CD4-positive, alpha-beta T cell (primary cell): Measurements from ENCODE around the gene ASXL1. TPM values are rescaled to one million over a fixed set of nuclear protein-coding genes. Genes with fewer than 3 reads are reported as not detected.

Experiments
- ATAC-seq: fragments of 200-7000 bp; cut with Tn5 transposase; one replicate; pipeline ENCODE4 v1.10.0; 2022; ENCODE audit warnings: mild to moderate bottlenecking; ENCODE audit not compliant: poor library complexity
- CTCF ChIA-PET: fragments of 350-600 bp; sonication (Branson Sonifier 250); formaldehyde crosslinking; loops from one replicate; lab custom pipeline; 2021; ENCODE audit warnings: antibody characterized with exemption, inconsistent platforms; lab: Charles Lee
- POLR2A ChIA-PET: fragments of 350-600 bp; sonication (Branson Sonifier 250); formaldehyde crosslinking; loops from one replicate; lab custom pipeline; 2021; ENCODE audit warnings: antibody characterized with exemption, inconsistent platforms; lab: Charles Lee
- DNase-seq, 14 experiments: peaks; one replicate each; pipeline ENCODE4 v3.0.0-alpha.2; 2013 to 2020; ENCODE audit warnings: mixed read lengths in 2 of 14
- H3K27ac ChIP-seq, 2 donors: one replicate each; pipeline versions ENCODE4 v1.5.1 to v1.7.0; 2013; ENCODE audit warnings: low read length in 2 of 2, low read depth in 1 of 2, mild to moderate bottlenecking in 1 of 2
- H3K27me3 ChIP-seq, 2 experiments: 1 replicate in 1 of 2; 2 replicates in 1 of 2; pipeline versions ENCODE4 v1.6.1 to v1.7.0; 2013; ENCODE audit warnings: low read length in 2 of 2, control low read depth in 1 of 2, mild to moderate bottlenecking in 1 of 2, moderate library complexity in 1 of 2; ENCODE audit not compliant: insufficient read depth in 2 of 2, control insufficient read depth in 1 of 2
- H3K36me3 ChIP-seq: one replicate; pipeline ENCODE4 v1.6.1; 2013; ENCODE audit warnings: low read length, control low read depth; ENCODE audit not compliant: insufficient read depth
- H3K4me1 ChIP-seq: one replicate; pipeline ENCODE4 v1.6.1; 2013; ENCODE audit warnings: low read length, control low read depth; ENCODE audit not compliant: insufficient read depth
- H3K4me3 ChIP-seq: one replicate; pipeline ENCODE4 v1.5.1; 2013; ENCODE audit warnings: mild to moderate bottlenecking, low read length, moderate library complexity
- H3K9me3 ChIP-seq, 2 experiments: 1 replicate in 1 of 2; 2 replicates in 1 of 2; pipeline versions ENCODE4 v1.6.1 to v1.7.0; 2013; ENCODE audit warnings: low read length in 2 of 2, mild to moderate bottlenecking in 2 of 2, control low read depth in 1 of 2, moderate library complexity in 1 of 2; ENCODE audit not compliant: control insufficient read depth in 1 of 2, insufficient read depth in 1 of 2
- H3K27ac Mint-ChIP-seq: one replicate; pipeline ENCODE4 v1.8.0; 2020; ENCODE audit warnings: mixed read lengths
- H3K27me3 Mint-ChIP-seq: one replicate; pipeline ENCODE4 v1.8.0; 2021; ENCODE audit warnings: mixed read lengths
- H3K36me3 Mint-ChIP-seq: one replicate; pipeline ENCODE4 v1.8.0; 2021; ENCODE audit warnings: low read depth, mixed read lengths
- H3K4me1 Mint-ChIP-seq: one replicate; pipeline ENCODE4 v1.8.0; 2021; ENCODE audit warnings: low read depth, mixed read lengths
- H3K4me3 Mint-ChIP-seq: one replicate; pipeline ENCODE4 v1.8.0; 2020; ENCODE audit warnings: mild to moderate bottlenecking, mixed read lengths
- H3K9me3 Mint-ChIP-seq: one replicate; pipeline ENCODE4 v1.8.0; 2020; ENCODE audit warnings: mixed read lengths
- intact Hi-C, 2 experiments: fragments of 100-400 bp; cut with DNase I in 1 of 2; cut with micrococcal nuclease in 1 of 2; formaldehyde crosslinking; loops; one replicate each; pipeline versions ENCODE4 v1.15.1 to v1.9.0; 2023 to 2025; cut with DNase I, micrococcal nuclease
- total RNA-seq, 174 experiments: library from RNA in 2 of 174; stranded (reverse) in 2 of 174; gene quantifications; one replicate each; pipeline ENCODE4 v1.2.3 and lab custom pipeline; 2021 to 2026
- TF ChIP-seq, protein P1 (sequence below): fragments of 200-600 bp; IDR thresholded peaks from one replicate; pipeline ENCODE4 v1.8.0; 2022; ENCODE audit warnings: antibody characterized with exemption, mild to moderate bottlenecking

The ASXL1 gene
- total RNA-seq, 2 experiments from 2014 or later = 213 to 222 TPM

DNA sequence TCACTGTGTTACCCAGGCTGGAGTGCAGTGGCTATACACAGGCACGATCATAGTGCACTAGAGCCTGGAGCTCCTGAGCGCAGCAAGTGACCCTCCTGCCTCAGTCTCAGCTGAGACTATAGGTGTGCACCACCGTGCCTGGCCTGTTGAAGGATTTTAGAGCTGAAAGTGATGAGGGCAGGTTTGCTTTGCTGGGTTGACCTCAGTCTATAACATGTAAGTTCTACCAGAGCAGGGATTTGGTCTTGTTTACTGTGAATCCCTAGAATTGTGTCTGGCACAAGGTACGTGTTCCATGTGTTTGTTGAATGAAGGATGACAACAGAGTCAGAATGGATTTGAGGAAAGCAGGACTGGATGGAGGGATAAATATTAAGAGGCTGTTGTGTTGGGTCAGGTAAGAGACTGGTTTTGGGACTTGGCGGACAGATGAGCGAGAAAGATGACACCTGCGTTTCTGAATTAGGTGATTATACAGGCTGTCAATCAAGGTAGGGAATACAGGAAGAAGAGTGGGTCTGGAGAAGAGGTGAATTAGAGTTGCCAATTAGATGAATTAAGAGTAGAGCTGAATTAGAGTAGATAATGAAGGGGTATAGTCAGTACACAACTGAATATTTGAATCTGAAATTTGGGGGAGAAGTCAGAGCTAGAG is 6.5 kb downstream of the ASXL1 start:
- DNase-seq (no peak), ATAC-seq (no peak)
- ChIA-PET POLR2A (interaction anchor here (1.1 to 1.5 kb wide), 2 partner anchors 10 to 120 kb away, joined by 3 to 4 read pairs; no protein-coding TSS in a partner anchor), CTCF (interaction anchor here (1.0 kb wide), 1 partner anchor 66 kb away, joined by 3 read pairs; no protein-coding TSS in a partner anchor)
- peaks cover 51% of the 10 kb centered on the region for H3K4me1 ChIP-seq
- TF ChIP-seq, protein P1, sequence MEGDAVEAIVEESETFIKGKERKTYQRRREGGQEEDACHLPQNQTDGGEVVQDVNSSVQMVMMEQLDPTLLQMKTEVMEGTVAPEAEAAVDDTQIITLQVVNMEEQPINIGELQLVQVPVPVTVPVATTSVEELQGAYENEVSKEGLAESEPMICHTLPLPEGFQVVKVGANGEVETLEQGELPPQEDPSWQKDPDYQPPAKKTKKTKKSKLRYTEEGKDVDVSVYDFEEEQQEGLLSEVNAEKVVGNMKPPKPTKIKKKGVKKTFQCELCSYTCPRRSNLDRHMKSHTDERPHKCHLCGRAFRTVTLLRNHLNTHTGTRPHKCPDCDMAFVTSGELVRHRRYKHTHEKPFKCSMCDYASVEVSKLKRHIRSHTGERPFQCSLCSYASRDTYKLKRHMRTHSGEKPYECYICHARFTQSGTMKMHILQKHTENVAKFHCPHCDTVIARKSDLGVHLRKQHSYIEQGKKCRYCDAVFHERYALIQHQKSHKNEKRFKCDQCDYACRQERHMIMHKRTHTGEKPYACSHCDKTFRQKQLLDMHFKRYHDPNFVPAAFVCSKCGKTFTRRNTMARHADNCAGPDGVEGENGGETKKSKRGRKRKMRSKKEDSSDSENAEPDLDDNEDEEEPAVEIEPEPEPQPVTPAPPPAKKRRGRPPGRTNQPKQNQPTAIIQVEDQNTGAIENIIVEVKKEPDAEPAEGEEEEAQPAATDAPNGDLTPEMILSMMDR = no peak
- Mint-ChIP-seq H3K9me3 (no peaks in the 10 kb centered on the region), H3K4me1 (peaks cover 90% of the 10 kb centered on the region), H3K27me3 (no peaks in the 10 kb centered on the region), H3K36me3 (peaks cover 37% of the 10 kb centered on the region), H3K4me3 (peak overlapping the region; percentile 6), H3K27ac (peak overlapping the region; percentile 55)
- no peaks in the 10 kb centered on the region for H3K27me3 ChIP-seq
- no peak overlapping the region for H3K4me3 ChIP-seq
- no peak overlapping the region for H3K27ac ChIP-seq
- no peaks in the 10 kb centered on the region for H3K9me3 ChIP-seq
- intact Hi-C loops = loop anchor here in 1 of 2 experiments (5.0 kb wide), 1 partner anchor 43 kb away; no protein-coding TSS in a partner anchor
- H3K36me3 ChIP-seq = peaks cover 23% of the 10 kb centered on the region

- H3K9me3 Mint-ChIP-seq = no peaks in the 10 kb centered on the region
- intact Hi-C loops = no loop called here
- Histone ChIP-seq H3K27me3 (no peaks in the 10 kb centered on the region), H3K27ac (no peak overlapping the region), H3K4me1 (peaks cover 48% of the 10 kb centered on the region), H3K4me3 (no peak overlapping the region), H3K9me3 (no peaks in the 10 kb centered on the region), H3K36me3 (peaks cover 31% of the 10 kb centered on the region)
- TF ChIP-seq, protein P1 = no peak
- POLR2A ChIA-PET = interaction anchor here (1.5 kb wide), 1 partner anchor 120 kb away, joined by 3 read pairs; no protein-coding TSS in a partner anchor
- H3K27me3 Mint-ChIP-seq = no peaks in the 10 kb centered on the region
- peaks cover 43% of the 10 kb centered on the region for H3K36me3 Mint-ChIP-seq
- H3K4me3 Mint-ChIP-seq = peak overlapping the region; percentile 6
- ATAC-seq (no peak), DNase-seq (no peak)
- peaks cover 81% of the 10 kb centered on the region for H3K4me1 Mint-ChIP-seq
- CTCF ChIA-PET = interaction anchor here (1.0 kb wide), 1 partner anchor 66 kb away, joined by 3 read pairs; no protein-coding TSS in a partner anchor
- peak overlapping the region; percentile 55 for H3K27ac Mint-ChIP-seq
These were observed 7.4 kb downstream of the ASXL1 start for GRCh38 chr20:32365564-32365963.

- no peak overlapping the region for H3K4me3 ChIP-seq
- H3K4me1 ChIP-seq = peaks cover 41% of the 10 kb centered on the region
- no peak for DNase-seq
- H3K9me3 ChIP-seq = no peaks in the 10 kb centered on the region
- Mint-ChIP-seq H3K9me3 (no peaks in the 10 kb centered on the region), H3K27me3 (no peaks in the 10 kb centered on the region), H3K4me1 (peaks cover 74% of the 10 kb centered on the region), H3K4me3 (peak overlapping the region; percentile 10), H3K36me3 (peaks cover 51% of the 10 kb centered on the region), H3K27ac (peak overlapping the region; percentile 55)
- ChIA-PET POLR2A (interaction anchor here (1.5 kb wide), 1 partner anchor 119 kb away, joined by 3 read pairs; no protein-coding TSS in a partner anchor), CTCF (no interaction called here)
- H3K36me3 ChIP-seq = peaks cover 38% of the 10 kb centered on the region
- no peaks in the 10 kb centered on the region for H3K27me3 ChIP-seq
- H3K27ac ChIP-seq = no peak overlapping the region
- TF ChIP-seq, protein P1 = no peak
- no peak for ATAC-seq
- intact Hi-C loops = no loop called here
These were observed 8.2 kb downstream of the ASXL1 start for GRCh38 chr20:32366380-32366779.
